HepG2 (cell line): ENCODE results near the gene BRCA2. TPM values are rescaled to one million over a fixed set of nuclear protein-coding genes. Genes with fewer than 3 reads are reported as not detected.

Experiments used
- CBFB ChIP-seq: sonication (generic); formaldehyde crosslinking; IDR thresholded peaks from 2 replicates; pipeline ENCODE4 v1.4.0; 2020; ENCODE audit warnings: missing genetic modification reagents
- CREM ChIP-seq, 2 experiments: sonication (generic) in 1 of 2; formaldehyde crosslinking in 1 of 2; IDR thresholded peaks; 2 replicates each; pipeline versions ENCODE4 v1.4.0 to v1.6.1; 2016 to 2020; ENCODE audit warnings: antibody characterized with exemption in 1 of 2, mild to moderate bottlenecking in 1 of 2, missing genetic modification reagents in 1 of 2
- DDIT3 ChIP-seq: sonication (generic); formaldehyde crosslinking; IDR thresholded peaks from 2 replicates; pipeline ENCODE4 v1.4.0; 2020; ENCODE audit warnings: mild to moderate bottlenecking, missing genetic modification reagents
- DMTF1 ChIP-seq: sonication (generic); formaldehyde crosslinking; IDR thresholded peaks from 2 replicates; pipeline ENCODE4 v1.4.0; 2020; ENCODE audit warnings: mild to moderate bottlenecking, missing genetic modification reagents
- FOXP4 ChIP-seq: sonication (generic); formaldehyde crosslinking; IDR thresholded peaks from 2 replicates; pipeline ENCODE4 v1.4.0; 2020; ENCODE audit warnings: missing genetic modification reagents
- HIC2 ChIP-seq: sonication (generic); formaldehyde crosslinking; IDR thresholded peaks from 2 replicates; pipeline ENCODE4 v1.9.0; 2022; ENCODE audit warnings: low read depth, missing genetic modification reagents
- KDM5B ChIP-seq: sonication (generic); formaldehyde crosslinking; IDR thresholded peaks from 2 replicates; pipeline ENCODE4 v1.4.0; 2020; ENCODE audit warnings: missing genetic modification reagents, mild to moderate bottlenecking, borderline replicate concordance
- NFAT5 ChIP-seq: sonication (generic); formaldehyde crosslinking; IDR thresholded peaks from 2 replicates; pipeline ENCODE4 v1.4.0; 2020; ENCODE audit warnings: missing genetic modification reagents
- RBAK ChIP-seq: sonication (generic); formaldehyde crosslinking; IDR thresholded peaks from 2 replicates; pipeline ENCODE4 v1.5.1; 2020; ENCODE audit warnings: mild to moderate bottlenecking, missing genetic modification reagents
- RXRB ChIP-seq: IDR thresholded peaks from 2 replicates; pipeline ENCODE4 v1.6.1; 2016; ENCODE audit warnings: borderline replicate concordance, missing genetic modification reagents, missing compliant biosample characterization
- SALL2 ChIP-seq: sonication (generic); formaldehyde crosslinking; IDR thresholded peaks from 2 replicates; pipeline ENCODE4 v1.8.1; 2023; ENCODE audit warnings: mild to moderate bottlenecking, missing genetic modification reagents, inconsistent platforms
- SATB2 ChIP-seq: sonication (generic); formaldehyde crosslinking; IDR thresholded peaks from 2 replicates; pipeline ENCODE4 v1.5.0; 2020; ENCODE audit warnings: missing genetic modification reagents
- SNAPC5 ChIP-seq: sonication (generic); formaldehyde crosslinking; IDR thresholded peaks from 2 replicates; pipeline ENCODE4 v1.8.1; 2023; ENCODE audit warnings: mild to moderate bottlenecking, missing genetic modification reagents, borderline replicate concordance
- ZNF207 ChIP-seq: fragments of 450-650 bp; IDR thresholded peaks from 2 replicates; pipeline ENCODE4 v1.6.1; 2016; ENCODE audit warnings: antibody characterized with exemption, borderline replicate concordance
- ZNF337 ChIP-seq: sonication (generic); formaldehyde crosslinking; IDR thresholded peaks from 2 replicates; pipeline ENCODE4 v1.5.1; 2020; ENCODE audit warnings: missing genetic modification reagents, low read depth, mild to moderate bottlenecking, borderline replicate concordance
- ZNF562 ChIP-seq: sonication (generic); formaldehyde crosslinking; IDR thresholded peaks from 2 replicates; pipeline ENCODE4 v1.8.0; 2022; ENCODE audit warnings: missing genetic modification reagents, borderline replicate concordance
- polyA plus RNA-seq, 8 experiments: library from polyadenylated mRNA; depleted of rRNA in 3 of 8; stranded (reverse) in 7 of 8; unstranded in 1 of 8; fragments of >200 nt; fragmentation: Illumina TruSeq in 4 of 8; extraction: Trizol in 4 of 8; gene quantifications; 2 replicates each; pipeline versions ENCODE4 v1.2.1 to v1.2.3, GENCODE V29; 2011 to 2016; ENCODE audit warnings: low read depth in 4 of 8, missing spikeins in 1 of 8, mixed read lengths in 1 of 8; ENCODE audit not compliant: insufficient read depth in 1 of 8
- total RNA-seq, 5 experiments: library from RNA; depleted of rRNA; stranded (reverse); fragments of >200 nt; fragmentation: Illumina TruSeq; extraction: Trizol; gene quantifications; 2 replicates each; pipeline ENCODE4 v1.2.3, GENCODE V29; 2016; ENCODE audit warnings: low read depth in 1 of 5

Gene BRCA2
- total and polyA plus RNA-seq, 2 of the 13 experiments (the other 11 are each of a cell fraction or from before 2014, with no cell fraction given): 3.1 to 24.6 TPM

GRCh38 chr13:32427852-32428580, 112.7 kb downstream of the BRCA2 start, which contains the start of gene N4BP2L1 (continued):
- TF ChIP-seq KDM5B (no peak), CREM (IDR thresholded peaks at IDR 0.05) (peak; percentile 71), CREM (CRISPR knock-in tag; IDR thresholded peaks at IDR 0.05) (no peak), RXRB (CRISPR knock-in tag) (peak; percentile 79), DDIT3 (no peak), SALL2 (0 out of 2 replicates have a peak, but pooled peaks have one; percentile 61), HIC2 (no peak), ZNF562 (CRISPR knock-in tag) (no peak), ZNF207 (no peak), ZNF337 (no peak), DMTF1 (no peak), NFAT5 (CRISPR knock-in tag) (no peak), SATB2 (CRISPR knock-in tag) (0 out of 2 replicates have a peak, but pooled peaks have one; percentile 48), RBAK (CRISPR knock-in tag) (no peak), CBFB (CRISPR knock-in tag) (0 out of 2 replicates have a peak, but pooled peaks have one; percentile 26), FOXP4 (CRISPR knock-in tag) (peak; percentile 90), SNAPC5 (CRISPR knock-in tag) (no peak)
